Glutamatergic neuron (in vitro differentiated cells): ENCODE data around the gene ZNF827. TPM values are rescaled to one million over a fixed set of nuclear protein-coding genes. Genes with fewer than 3 reads are reported as not detected.

ENCODE experiments used
- DNase-seq: peaks from one replicate; pipeline ENCODE4 v3.0.0; 2022
- H3K27ac Mint-ChIP-seq: one replicate; pipeline ENCODE4 v1.8.0; 2020; ENCODE audit warnings: mild to moderate bottlenecking, mixed read lengths, inconsistent platforms; ENCODE audit not compliant: unreplicated experiment
- H3K27me3 Mint-ChIP-seq: one replicate; pipeline ENCODE4 v1.8.0; 2020; ENCODE audit warnings: mild to moderate bottlenecking, moderate library complexity, mixed read lengths, inconsistent platforms; ENCODE audit not compliant: unreplicated experiment
- H3K36me3 Mint-ChIP-seq: one replicate; pipeline ENCODE4 v1.8.0; 2020; ENCODE audit warnings: mild to moderate bottlenecking, mixed read lengths, inconsistent platforms; ENCODE audit not compliant: unreplicated experiment
- H3K4me1 Mint-ChIP-seq: one replicate; pipeline ENCODE4 v1.8.0; 2020; ENCODE audit warnings: mild to moderate bottlenecking, low read depth, mixed read lengths, inconsistent platforms; ENCODE audit not compliant: unreplicated experiment
- H3K4me3 Mint-ChIP-seq: one replicate; pipeline ENCODE4 v1.8.0; 2020; ENCODE audit warnings: mild to moderate bottlenecking, mixed read lengths, inconsistent platforms; ENCODE audit not compliant: unreplicated experiment
- H3K9me3 Mint-ChIP-seq: one replicate; pipeline ENCODE4 v1.8.0; 2020; ENCODE audit warnings: mild to moderate bottlenecking, moderate library complexity, mixed read lengths, inconsistent platforms; ENCODE audit not compliant: unreplicated experiment
- CTCF ChIP-seq: fragments of 200-600 bp; sonication (generic); IDR thresholded peaks from one replicate; pipeline ENCODE4 v1.5.0; 2021; ENCODE audit not compliant: partially characterized antibody, unreplicated experiment
- total RNA-seq: library from RNA; stranded (reverse); fragmentation: NEBNext Ultra II Directional; extraction: Animal tissue kit (Norgen Biotek cat#: 25700); gene quantifications from one replicate; pipeline ENCODE4 v1.2.1, GENCODE V29; 2021; ENCODE audit not compliant: unreplicated experiment

The ZNF827 gene
- total RNA-seq, 1 donor from 2014 or later, result 227 TPM

DNA sequence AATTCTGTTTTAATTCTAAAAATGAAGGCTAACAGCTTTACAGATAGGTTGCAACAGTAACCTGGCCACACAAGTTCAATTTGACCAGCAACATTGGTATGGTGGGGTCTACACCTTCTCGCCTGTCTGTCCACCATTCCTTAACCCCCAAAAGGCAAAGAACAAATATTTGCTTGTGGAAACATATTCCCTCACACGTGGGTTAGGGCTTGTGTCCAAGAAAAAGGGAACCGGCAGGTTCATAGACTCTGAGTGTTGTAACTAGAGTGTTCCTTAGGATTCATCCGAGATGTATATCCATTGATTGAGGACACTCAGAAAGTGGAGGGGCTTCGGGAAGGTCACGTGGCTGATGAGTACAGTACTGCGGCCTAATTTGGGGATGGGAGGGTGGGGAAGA, 204.6 kb downstream of the ZNF827 start:
- Mint-ChIP-seq H3K36me3 (no peaks in the 10 kb centered on the region), H3K4me3 (peak overlapping the region; percentile 79), H3K9me3 (peaks cover 2% of the 10 kb centered on the region), H3K27me3 (peaks cover 2% of the 10 kb centered on the region), H3K4me1 (peaks cover 11% of the 10 kb centered on the region), H3K27ac (peak overlapping the region; percentile 59)
- TF ChIP-seq CTCF, result no peak
- DNase-seq, result no peak

DNA sequence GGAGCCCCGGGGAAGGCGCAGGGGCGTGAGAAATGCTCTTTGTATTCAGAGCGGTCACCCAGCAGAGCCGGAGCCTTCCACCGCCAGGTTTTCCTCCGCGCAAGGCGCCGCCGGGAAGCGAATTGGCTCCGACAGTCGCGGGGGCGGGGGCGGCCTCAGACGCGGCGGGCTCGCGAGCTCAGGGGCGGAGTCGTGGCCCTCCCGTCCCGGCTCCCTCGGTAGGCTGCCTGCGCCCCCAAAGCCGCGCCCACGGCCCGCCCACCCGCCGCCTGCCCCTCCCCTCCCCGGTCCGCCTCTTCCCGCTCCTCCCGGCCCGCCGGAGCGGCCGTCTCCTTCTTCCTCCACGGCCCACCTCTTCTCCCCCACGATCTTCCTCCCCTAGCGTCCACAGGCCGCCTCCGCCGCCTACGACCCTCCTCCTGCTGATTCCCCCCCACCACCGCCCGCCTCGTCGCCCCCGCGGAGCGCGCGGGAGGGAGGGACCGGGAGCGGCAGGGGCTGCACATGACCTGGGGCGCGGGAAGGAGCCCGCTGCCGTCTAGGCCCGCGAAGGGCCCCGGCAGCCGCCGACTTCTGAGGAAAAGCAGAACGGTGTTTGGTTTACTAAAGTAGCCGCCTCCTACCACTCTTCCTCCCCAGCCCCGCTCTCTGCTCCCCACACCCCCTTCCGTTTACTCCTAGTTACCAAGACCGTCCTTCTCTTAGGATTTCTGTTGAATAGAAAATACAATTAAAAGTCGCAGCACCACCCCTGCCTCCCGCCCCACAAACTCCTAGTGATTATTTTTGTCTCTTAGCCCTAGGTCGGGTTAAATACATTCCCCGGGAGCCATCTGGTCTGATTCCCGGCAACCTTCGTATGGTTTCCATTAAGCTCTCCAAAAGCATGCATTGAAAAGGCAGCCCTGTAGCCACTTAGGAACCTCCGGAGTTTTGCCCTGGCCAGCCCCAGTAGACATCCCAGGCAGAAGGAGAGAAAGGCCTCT, 205.4 kb downstream of the ZNF827 start:
- Mint-ChIP-seq H3K9me3 (peaks cover 2% of the 10 kb centered on the region), H3K36me3 (no peaks in the 10 kb centered on the region), H3K4me1 (peaks cover 11% of the 10 kb centered on the region), H3K27me3 (peaks cover 2% of the 10 kb centered on the region), H3K27ac (peak overlapping the region; percentile 89), H3K4me3 (peak overlapping the region; percentile 85)
- no peak for TF ChIP-seq CTCF
- DNase-seq, result peak; percentile 95

- peak overlapping the region; percentile 89 for H3K27ac Mint-ChIP-seq
- TF ChIP-seq CTCF, result no peak
- no peaks in the 10 kb centered on the region for H3K36me3 Mint-ChIP-seq
- peaks cover 11% of the 10 kb centered on the region for H3K4me1 Mint-ChIP-seq
- peaks cover 2% of the 10 kb centered on the region for H3K27me3 Mint-ChIP-seq
- peaks cover 2% of the 10 kb centered on the region for H3K9me3 Mint-ChIP-seq
- H3K4me3 Mint-ChIP-seq, result peak overlapping the region; percentile 85
- DNase-seq, result no peak
Observed at GRCh38 chr4:145732001-145732815, 206.4 kb downstream of the ZNF827 start.

DNA sequence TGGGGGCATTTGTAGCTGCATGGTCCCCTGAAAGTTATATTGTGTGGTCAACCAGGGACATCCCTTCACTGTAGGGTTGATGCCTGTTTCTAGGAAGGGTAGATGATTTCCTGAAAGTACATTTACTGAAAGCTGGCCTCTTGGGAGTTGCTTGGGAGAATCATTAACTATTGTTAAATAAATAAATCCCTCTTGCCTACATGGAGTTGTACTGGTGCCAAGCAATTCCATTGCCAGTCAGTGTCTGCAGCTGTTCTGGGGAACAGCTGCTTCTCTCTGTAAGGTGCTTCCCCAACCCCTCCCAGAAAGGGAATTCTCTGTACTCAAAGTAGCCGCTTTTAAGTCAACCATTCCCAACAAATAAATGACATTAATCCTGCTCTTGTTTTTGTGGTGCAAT, 207.6 kb downstream of the ZNF827 start:
- H3K4me1 Mint-ChIP-seq, result peaks cover 11% of the 10 kb centered on the region
- peak overlapping the region; percentile 20 for H3K4me3 Mint-ChIP-seq

More for the DNA sequence above, 207.6 kb downstream of the ZNF827 start:
- Mint-ChIP-seq H3K9me3 (peaks cover 2% of the 10 kb centered on the region), H3K27ac (no peak overlapping the region), H3K36me3 (no peaks in the 10 kb centered on the region), H3K27me3 (peaks cover 2% of the 10 kb centered on the region)
- no peak for TF ChIP-seq CTCF
- no peak for DNase-seq
